OCI-LY3 (cell line): ENCODE measurements around the gene ANKRD44.

Experiments
- CTCF ChIP-seq: fragments of 200-600, 300-600 bp; sonication (generic); IDR thresholded peaks from 2 replicates; pipeline ENCODE4 v1.5.1; 2014; ENCODE audit warnings: antibody characterized with exemption, low read length, low read depth
- EZH2phosphoT487 ChIP-seq: fragments of 200-600 bp; shearing (Covaris generic); IDR thresholded peaks from 2 replicates; pipeline ENCODE4 v1.6.1; 2018; ENCODE audit warnings: antibody characterized with exemption, mixed run types, low read depth

DNA sequence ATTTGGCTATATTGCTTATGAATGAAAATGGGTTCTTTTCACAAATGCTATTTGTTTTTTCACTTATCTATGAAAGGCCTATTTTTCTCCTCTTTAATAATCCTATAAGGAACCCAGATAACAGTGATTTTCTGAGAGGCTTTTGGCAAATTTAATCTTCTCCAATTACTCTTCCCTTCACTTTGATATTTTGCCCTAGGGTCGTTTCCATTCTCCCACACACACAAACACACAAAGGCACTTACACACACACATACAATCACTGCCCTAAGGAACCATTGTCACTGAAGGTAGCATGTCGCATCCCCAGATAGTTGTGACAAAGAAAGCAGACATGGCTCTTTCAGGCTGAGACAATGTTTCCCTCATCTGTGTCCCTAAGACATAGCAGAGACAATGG, 213.9 kb downstream of the ANKRD44 start:
- TF ChIP-seq EZH2phosphoT487 (no peak), CTCF (no peak)
